SK-N-SH (cell line): Measurements from ENCODE around the gene RGS13. TPM values are rescaled to one million over a fixed set of nuclear protein-coding genes. Genes with fewer than 3 reads are reported as not detected.

ENCODE experiments used
- CTCF ChIA-PET: fragments of 300-600, 350-600 bp; formaldehyde crosslinking; extraction: SDS; loops from one replicate; lab custom pipeline; 2021; lab: Yijun Ruan, JAX
- POLR2A ChIA-PET: fragments of 350-600 bp; sonication (Branson Sonifier 250); formaldehyde crosslinking; extraction: SDS; loops from one replicate; lab custom pipeline; 2020; ENCODE audit warnings: antibody characterized with exemption, inconsistent platforms; lab: Yijun Ruan, JAX
- DNase-seq: peaks from one replicate; pipeline ENCODE4 v3.0.0; 2012
- H2AFZ ChIP-seq: fragments of 200-600 bp; sonication (generic); 2 replicates; pipeline ENCODE4 v1.8.1; 2016; ENCODE audit warnings: antibody characterized with exemption, mild to moderate bottlenecking, low read depth
- H3F3A ChIP-seq: fragments of 200-600 bp; sonication (generic); replicated peaks from 2 replicates; pipeline ENCODE3; 2016; ENCODE audit warnings: antibody characterized with exemption, mild to moderate bottlenecking; ENCODE audit not compliant: insufficient read depth
- H3K27ac ChIP-seq, 2 experiments: fragments of 200-500 bp in 1 of 2; fragments of 200-600 bp in 1 of 2; sonication (Bioruptor generic) in 1 of 2; sonication (generic), shearing (Covaris generic) in 1 of 2; 2 replicates each; pipeline versions ENCODE4 v1.5.1 to v1.6.1; 2014 to 2016; ENCODE audit warnings: low read depth in 2 of 2, inconsistent platforms in 1 of 2, low read length in 1 of 2, mild to moderate bottlenecking in 1 of 2, mixed read lengths in 1 of 2
- H3K27me3 ChIP-seq: fragments of 200-600 bp; sonication (generic), shearing (Covaris generic); 2 replicates; pipeline ENCODE4 v1.6.1; 2016; ENCODE audit warnings: mixed run types; ENCODE audit not compliant: insufficient read depth
- H3K36me3 ChIP-seq, 2 experiments: fragments of 200-500 bp in 1 of 2; fragments of 200-600 bp in 1 of 2; sonication (Bioruptor generic) in 1 of 2; sonication (generic) in 1 of 2; replicated peaks in 1 of 2; 2 replicates each; pipeline versions ENCODE3 to v1.5.1; 2014 to 2016; ENCODE audit warnings: low read length in 1 of 2, mild to moderate bottlenecking in 1 of 2; ENCODE audit not compliant: insufficient read depth in 2 of 2, control insufficient read depth in 1 of 2
- H3K4me1 ChIP-seq, 2 experiments: fragments of 200-500 bp in 1 of 2; fragments of 200-600 bp in 1 of 2; sonication (Bioruptor generic) in 1 of 2; sonication (generic), shearing (Covaris generic) in 1 of 2; 2 replicates each; pipeline versions ENCODE4 v1.5.1 to v1.6.1; 2014 to 2016; ENCODE audit warnings: low read depth in 1 of 2, low read length in 1 of 2, mixed run types in 1 of 2; ENCODE audit not compliant: insufficient read depth in 2 of 2, control insufficient read depth in 1 of 2
- H3K4me2 ChIP-seq: fragments of 200-600 bp; sonication (generic), shearing (Covaris generic); 2 replicates; pipeline ENCODE4 v1.6.1; 2017; ENCODE audit warnings: mixed run types
- H3K4me3 ChIP-seq, 2 experiments: fragments of 200-500 bp in 1 of 2; fragments of 200-600 bp in 1 of 2; sonication (Bioruptor generic) in 1 of 2; sonication (generic), shearing (Covaris generic) in 1 of 2; 2 replicates each; pipeline versions ENCODE4 v1.5.1 to v1.8.1; 2014 to 2016; ENCODE audit warnings: low read depth in 2 of 2, inconsistent platforms in 1 of 2, low read length in 1 of 2, mild to moderate bottlenecking in 1 of 2, mixed read lengths in 1 of 2, moderate library complexity in 1 of 2
- H3K79me2 ChIP-seq: fragments of 200-600 bp; sonication (generic); 2 replicates; pipeline ENCODE4 v1.8.1; 2017; ENCODE audit warnings: mild to moderate bottlenecking; ENCODE audit not compliant: insufficient read depth
- H3K9ac ChIP-seq: fragments of 200-600 bp; sonication (generic); 2 replicates; pipeline ENCODE4 v1.6.1; 2017; ENCODE audit warnings: mixed run types
- H3K9me2 ChIP-seq: fragments of 200-600 bp; sonication (generic); 2 replicates; pipeline ENCODE4 v1.6.1; 2017; ENCODE audit warnings: mixed run types
- H3K9me3 ChIP-seq: fragments of 200-600 bp; sonication (generic); 2 replicates; pipeline ENCODE4 v1.6.1; 2017; ENCODE audit warnings: mixed run types, mild to moderate bottlenecking, moderate library complexity
- H4K20me1 ChIP-seq: fragments of 200-600 bp; sonication (generic); 2 replicates; pipeline ENCODE4 v1.6.1; 2017; ENCODE audit warnings: mild to moderate bottlenecking, mixed run types; ENCODE audit not compliant: insufficient read depth
- CHD2 ChIP-seq: fragments of 150-350 bp; IDR thresholded peaks from 2 replicates; pipeline ENCODE4 v1.6.1; 2018; ENCODE audit warnings: low read length; ENCODE audit not compliant: partially characterized antibody
- ELF1 ChIP-seq: IDR thresholded peaks from 2 replicates; pipeline ENCODE4 v1.4.0; 2012
- EZH2phosphoT487 ChIP-seq: fragments of 200-600 bp; sonication (generic); IDR thresholded peaks from 2 replicates; pipeline ENCODE4 v1.6.1; 2017; ENCODE audit warnings: low read depth, mixed run types, mild to moderate bottlenecking, antibody characterized with exemption, moderate library complexity, borderline replicate concordance
- FOXJ3 ChIP-seq: sonication (generic); formaldehyde crosslinking; IDR thresholded peaks from 2 replicates; pipeline ENCODE4 v1.5.1; 2020; ENCODE audit warnings: mild to moderate bottlenecking, missing genetic modification reagents
- FOXM1 ChIP-seq: IDR thresholded peaks from 2 replicates; pipeline ENCODE4 v1.4.0; 2012; ENCODE audit warnings: low read depth, mild to moderate bottlenecking
- NFIC ChIP-seq: IDR thresholded peaks from 2 replicates; pipeline ENCODE4 v1.4.0; 2012; ENCODE audit warnings: borderline replicate concordance
- NRF1 ChIP-seq: IDR thresholded peaks from 2 replicates; pipeline ENCODE4 v1.6.1; 2012; ENCODE audit warnings: low read depth, mild to moderate bottlenecking, low read length
- POLR2AphosphoS5 ChIP-seq: IDR thresholded peaks from 2 replicates; pipeline ENCODE4 v1.6.1; 2012; ENCODE audit warnings: low read depth, low read length
- RCOR1 ChIP-seq: fragments of 150-350 bp; IDR thresholded peaks from 2 replicates; pipeline ENCODE4 v1.6.1; 2017; ENCODE audit warnings: antibody characterized with exemption, low read length
- RXRA ChIP-seq: IDR thresholded peaks from 2 replicates; pipeline ENCODE4 v1.4.0; 2012; ENCODE audit warnings: low read depth, mild to moderate bottlenecking, borderline replicate concordance
- SIN3A ChIP-seq: IDR thresholded peaks from 2 replicates; pipeline ENCODE4 v1.6.1; 2012; ENCODE audit warnings: low read depth, mild to moderate bottlenecking, low read length, moderate library complexity, borderline replicate concordance
- SMC3 ChIP-seq: IDR thresholded peaks from 2 replicates; pipeline ENCODE4 v1.6.1; 2012; ENCODE audit warnings: low read depth, low read length, improper control_type of control experiment
- USF1 ChIP-seq: IDR thresholded peaks from 2 replicates; pipeline ENCODE4 v1.4.0; 2012; ENCODE audit warnings: low read depth, borderline replicate concordance
- ZBTB33 ChIP-seq: IDR thresholded peaks from 2 replicates; pipeline ENCODE4 v1.4.0; 2012; ENCODE audit warnings: low read depth, borderline replicate concordance
- WGBS: methylation state at CpG from one replicate; pipeline ENCODE4 v1.1.6; 2017; ENCODE audit warnings: low lambda C conversion rate; 5-methylcytosine and 5-hydroxymethylcytosine counted together
- polyA plus RNA-seq, 3 experiments: library from polyadenylated mRNA; depleted of rRNA; stranded (reverse); fragments of >200 nt; gene quantifications; 2 replicates each; pipeline ENCODE4 v1.2.3, GENCODE V29; 2012

RGS13 gene
- polyA plus RNA-seq, 1 of the 3 experiments (the other 2 are of a cell fraction): not detected

GRCh38 chr1:192705510-192705909, 69.6 kb downstream of the RGS13 start:
- Histone ChIP-seq H3F3A (peaks cover 22% of the 10 kb centered on the region), H2AFZ (no peak overlapping the region), H3K36me3 (no peaks in the 10 kb centered on the region), H3K27ac (no peak overlapping the region), H3K4me3 (no peak overlapping the region), H4K20me1 (no peaks in the 10 kb centered on the region), H3K79me2 (no peaks in the 10 kb centered on the region), H3K9me3 (no peaks in the 10 kb centered on the region), H3K9me2 (no peaks in the 10 kb centered on the region), H3K27me3 (no peaks in the 10 kb centered on the region), H3K9ac (no peak overlapping the region), H3K4me2 (no peak overlapping the region), H3K4me1 (peaks cover 8 to 28% of the 10 kb centered on the region in 2 experiments; a peak in 3 of 4 replicates)
- WGBS: 94% methylated on average over 2 of the region's 2 CpGs
- TF ChIP-seq SMC3 (no peak), ZBTB33 (no peak), POLR2AphosphoS5 (no peak), FOXJ3 (no peak), FOXM1 (no peak), SIN3A (no peak), ELF1 (no peak), NRF1 (no peak), RCOR1 (no peak), EZH2phosphoT487 (no peak), RXRA (no peak), NFIC (no peak), CHD2 (no peak)
- no peak for DNase-seq
- POLR2A ChIA-PET: no interaction called here
- CTCF ChIA-PET: no interaction called here

GRCh38 chr1:192706936-192707335, 71.0 kb downstream of the RGS13 start:
- no peak overlapping the region for H3K27ac ChIP-seq
- no peaks in the 10 kb centered on the region for H4K20me1 ChIP-seq
- CTCF ChIA-PET: no interaction called here
- H3K27me3 ChIP-seq: no peaks in the 10 kb centered on the region
- no peaks in the 10 kb centered on the region for H3K9me3 ChIP-seq
- no peaks in the 10 kb centered on the region for H3K36me3 ChIP-seq
- peaks cover 9% of the 10 kb centered on the region for H3F3A ChIP-seq
- DNase-seq: no peak
- H3K4me2 ChIP-seq: no peak overlapping the region
- no peak for TF ChIP-seq USF1
- H3K4me3 ChIP-seq: no peak overlapping the region
- no peaks in the 10 kb centered on the region for H3K9me2 ChIP-seq
- peaks cover 0 to 17% of the 10 kb centered on the region in 2 experiments; a peak in 3 of 4 replicates for H3K4me1 ChIP-seq
- H3K9ac ChIP-seq: no peak overlapping the region
- no peaks in the 10 kb centered on the region for H3K79me2 ChIP-seq
- POLR2A ChIA-PET: no interaction called here
- 88% methylated on average over 2 of the region's 2 CpGs for whole genome bisulfite sequencing
- no peak overlapping the region for H2AFZ ChIP-seq
